Glutamatergic neuron (in vitro differentiated cells): ENCODE measurements around the gene RAPGEF3. TPM values are rescaled to one million over a fixed set of nuclear protein-coding genes. Genes with fewer than 3 reads are reported as not detected.

Source experiments
- DNase-seq: peaks from one replicate; pipeline ENCODE4 v3.0.0; 2022
- H3K27ac Mint-ChIP-seq: one replicate; pipeline ENCODE4 v1.8.0; 2020; ENCODE audit warnings: mild to moderate bottlenecking, mixed read lengths, inconsistent platforms; ENCODE audit not compliant: unreplicated experiment
- H3K27me3 Mint-ChIP-seq: one replicate; pipeline ENCODE4 v1.8.0; 2020; ENCODE audit warnings: mild to moderate bottlenecking, moderate library complexity, mixed read lengths, inconsistent platforms; ENCODE audit not compliant: unreplicated experiment
- H3K36me3 Mint-ChIP-seq: one replicate; pipeline ENCODE4 v1.8.0; 2020; ENCODE audit warnings: mild to moderate bottlenecking, mixed read lengths, inconsistent platforms; ENCODE audit not compliant: unreplicated experiment
- H3K4me1 Mint-ChIP-seq: one replicate; pipeline ENCODE4 v1.8.0; 2020; ENCODE audit warnings: mild to moderate bottlenecking, low read depth, mixed read lengths, inconsistent platforms; ENCODE audit not compliant: unreplicated experiment
- H3K4me3 Mint-ChIP-seq: one replicate; pipeline ENCODE4 v1.8.0; 2020; ENCODE audit warnings: mild to moderate bottlenecking, mixed read lengths, inconsistent platforms; ENCODE audit not compliant: unreplicated experiment
- H3K9me3 Mint-ChIP-seq: one replicate; pipeline ENCODE4 v1.8.0; 2020; ENCODE audit warnings: mild to moderate bottlenecking, moderate library complexity, mixed read lengths, inconsistent platforms; ENCODE audit not compliant: unreplicated experiment
- total RNA-seq: library from RNA; stranded (reverse); fragmentation: NEBNext Ultra II Directional; extraction: Animal tissue kit (Norgen Biotek cat#: 25700); gene quantifications from one replicate; pipeline ENCODE4 v1.2.1, GENCODE V29; 2021; ENCODE audit not compliant: unreplicated experiment
- TF ChIP-seq, protein P1 (sequence below): fragments of 200-600 bp; sonication (generic); IDR thresholded peaks from one replicate; pipeline ENCODE4 v1.5.0; 2021; ENCODE audit not compliant: partially characterized antibody, unreplicated experiment

RAPGEF3 gene
- total RNA-seq, 1 donor from 2014 or later = 0.81 TPM

DNA sequence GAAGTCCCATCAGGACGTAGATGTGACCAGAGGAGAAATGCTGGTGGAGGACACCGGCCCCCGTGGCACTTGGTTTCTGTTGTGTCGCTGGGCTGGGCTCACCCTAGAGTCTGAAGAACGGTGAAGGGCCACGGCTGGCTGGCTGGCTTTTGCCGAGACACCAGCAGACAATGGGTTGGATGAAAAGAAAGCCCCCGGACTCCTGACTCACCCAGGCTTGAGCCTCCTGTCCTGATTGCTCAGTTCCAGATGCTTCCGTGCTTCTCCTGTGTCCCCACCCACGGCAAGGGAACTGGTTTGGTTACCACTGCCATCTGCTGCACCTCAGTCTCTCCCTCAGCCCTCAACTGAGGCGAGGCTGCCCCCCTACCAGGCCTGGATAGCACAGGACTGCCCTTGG, 23.0 kb downstream of the RAPGEF3 start:
- no peaks in the 10 kb centered on the region for H3K36me3 Mint-ChIP-seq
- H3K4me1 Mint-ChIP-seq = peaks cover 20% of the 10 kb centered on the region
- H3K27ac Mint-ChIP-seq = peak overlapping the region; percentile 97

DNA sequence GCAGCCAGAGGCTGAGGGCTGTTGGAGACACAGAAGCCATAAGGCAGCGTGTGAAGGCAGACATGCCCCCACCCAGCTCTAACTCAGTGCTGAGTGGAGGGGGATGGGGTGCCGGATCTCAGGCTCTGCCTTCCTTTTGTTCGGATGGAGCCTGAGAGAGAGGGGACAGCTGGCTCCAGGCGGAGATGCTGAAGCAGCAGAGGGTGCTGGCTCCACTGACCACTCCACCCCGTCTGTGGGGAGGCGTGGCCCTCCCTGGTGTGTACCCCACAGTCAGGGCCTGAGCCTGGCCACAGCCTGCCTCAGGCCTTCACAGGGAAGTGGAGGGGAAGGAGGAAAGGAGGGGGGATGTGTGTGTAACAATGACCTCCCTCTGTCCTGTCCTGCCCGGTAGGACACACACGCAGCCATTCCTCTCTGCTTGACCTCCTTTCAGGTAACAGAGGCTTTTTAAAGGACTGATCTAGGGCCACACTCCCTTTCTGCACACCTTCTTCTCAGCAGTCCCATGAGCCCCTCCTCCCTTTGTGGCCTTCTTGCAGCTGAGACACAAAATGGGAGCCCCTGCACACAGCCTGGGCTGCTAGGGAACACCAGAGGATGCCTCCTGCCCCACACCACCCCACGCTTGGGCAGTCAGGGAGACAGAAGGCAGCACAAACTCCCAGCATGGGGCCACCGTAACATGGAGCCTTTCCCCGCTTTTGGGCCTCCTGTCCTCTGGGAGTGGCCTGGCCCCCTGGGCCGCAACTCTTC, 23.8 kb downstream of the RAPGEF3 start:
- Mint-ChIP-seq H3K36me3 (no peaks in the 10 kb centered on the region), H3K27ac (peak overlapping the region; percentile 97), H3K27me3 (peaks cover 11% of the 10 kb centered on the region), H3K4me1 (peaks cover 24% of the 10 kb centered on the region), H3K9me3 (peaks cover 19% of the 10 kb centered on the region), H3K4me3 (peak overlapping the region; percentile 42)
- peak; percentile 80 for DNase-seq
- TF ChIP-seq, protein P1, sequence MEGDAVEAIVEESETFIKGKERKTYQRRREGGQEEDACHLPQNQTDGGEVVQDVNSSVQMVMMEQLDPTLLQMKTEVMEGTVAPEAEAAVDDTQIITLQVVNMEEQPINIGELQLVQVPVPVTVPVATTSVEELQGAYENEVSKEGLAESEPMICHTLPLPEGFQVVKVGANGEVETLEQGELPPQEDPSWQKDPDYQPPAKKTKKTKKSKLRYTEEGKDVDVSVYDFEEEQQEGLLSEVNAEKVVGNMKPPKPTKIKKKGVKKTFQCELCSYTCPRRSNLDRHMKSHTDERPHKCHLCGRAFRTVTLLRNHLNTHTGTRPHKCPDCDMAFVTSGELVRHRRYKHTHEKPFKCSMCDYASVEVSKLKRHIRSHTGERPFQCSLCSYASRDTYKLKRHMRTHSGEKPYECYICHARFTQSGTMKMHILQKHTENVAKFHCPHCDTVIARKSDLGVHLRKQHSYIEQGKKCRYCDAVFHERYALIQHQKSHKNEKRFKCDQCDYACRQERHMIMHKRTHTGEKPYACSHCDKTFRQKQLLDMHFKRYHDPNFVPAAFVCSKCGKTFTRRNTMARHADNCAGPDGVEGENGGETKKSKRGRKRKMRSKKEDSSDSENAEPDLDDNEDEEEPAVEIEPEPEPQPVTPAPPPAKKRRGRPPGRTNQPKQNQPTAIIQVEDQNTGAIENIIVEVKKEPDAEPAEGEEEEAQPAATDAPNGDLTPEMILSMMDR = no peak

More for the DNA sequence above, 23.0 kb downstream of the RAPGEF3 start:
- H3K27me3 Mint-ChIP-seq = peaks cover 11% of the 10 kb centered on the region
- H3K9me3 Mint-ChIP-seq = peaks cover 19% of the 10 kb centered on the region
- no peak for DNase-seq
- TF ChIP-seq, protein P1 = no peak
- no peak overlapping the region for H3K4me3 Mint-ChIP-seq

DNA sequence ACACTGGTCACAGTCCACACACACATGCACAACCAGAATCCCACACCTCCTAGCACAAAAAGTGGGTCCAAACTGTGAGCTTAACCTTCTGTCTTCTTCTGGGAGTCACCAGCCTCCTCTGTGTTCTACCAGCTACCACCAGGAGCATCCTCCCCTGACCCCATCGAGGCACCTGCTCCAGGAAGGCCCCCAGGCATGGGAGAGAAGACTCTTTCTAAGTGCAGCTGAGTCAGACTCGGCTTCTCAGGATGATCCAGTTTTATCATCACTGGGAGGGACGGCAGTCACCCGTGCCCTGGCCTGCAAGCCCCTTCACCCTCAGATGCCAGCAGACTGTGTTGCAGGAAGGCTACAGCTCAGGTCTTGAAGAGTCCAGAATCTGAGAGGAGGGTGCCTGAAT, 25.5 kb downstream of the RAPGEF3 start:
- Mint-ChIP-seq H3K4me1 (peaks cover 38% of the 10 kb centered on the region), H3K4me3 (no peak overlapping the region), H3K9me3 (peaks cover 14% of the 10 kb centered on the region), H3K36me3 (no peaks in the 10 kb centered on the region), H3K27ac (peak overlapping the region; percentile 53), H3K27me3 (peaks cover 11% of the 10 kb centered on the region)
- TF ChIP-seq, protein P1 = no peak
- DNase-seq = no peak

DNA sequence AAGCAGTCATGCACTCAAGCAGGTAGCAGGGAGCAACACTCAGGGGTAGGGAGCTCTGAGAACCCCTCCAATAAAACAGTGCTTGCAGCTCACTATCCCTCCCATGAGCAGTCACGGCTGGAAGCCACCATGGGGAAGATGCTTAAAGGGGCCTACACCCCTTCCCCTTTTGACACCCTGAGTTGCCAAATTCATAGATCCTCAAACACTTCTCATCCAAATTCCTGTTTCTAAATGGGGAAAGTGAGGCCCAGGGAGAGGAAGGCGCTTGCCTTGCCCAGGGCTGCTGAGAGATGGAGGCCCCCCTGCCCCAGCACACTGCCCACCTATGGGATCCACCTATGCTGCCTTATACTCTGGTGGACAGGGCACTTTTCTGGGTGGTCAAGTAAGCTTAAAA, 26.2 kb downstream of the RAPGEF3 start:
- peaks cover 16% of the 10 kb centered on the region for H3K9me3 Mint-ChIP-seq
- no peak overlapping the region for H3K27ac Mint-ChIP-seq
- H3K27me3 Mint-ChIP-seq = peaks cover 11% of the 10 kb centered on the region
- H3K36me3 Mint-ChIP-seq = no peaks in the 10 kb centered on the region
- no peak for DNase-seq
- no peak overlapping the region for H3K4me3 Mint-ChIP-seq
- TF ChIP-seq, protein P1 = no peak
- peaks cover 38% of the 10 kb centered on the region for H3K4me1 Mint-ChIP-seq

DNA sequence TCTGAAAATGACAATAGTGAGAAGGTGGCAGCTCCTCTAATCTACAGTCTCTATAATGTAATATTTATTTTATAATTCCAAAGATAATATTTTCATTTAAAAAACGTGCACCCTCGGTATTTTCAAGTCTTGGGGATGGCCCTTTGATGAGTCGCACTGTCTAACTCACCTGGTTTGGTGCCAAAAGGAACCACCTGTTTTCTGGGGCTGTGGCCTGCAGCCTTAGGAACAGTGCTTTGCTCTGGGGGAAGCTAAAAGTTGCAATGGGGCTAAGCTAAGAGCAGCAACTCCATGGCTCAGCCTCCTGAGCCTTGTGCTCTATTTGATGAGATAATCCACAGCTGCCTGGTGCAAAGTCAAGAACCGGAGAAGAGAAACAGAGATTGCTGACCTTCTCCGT, 27.0 kb downstream of the RAPGEF3 start:
- no peaks in the 10 kb centered on the region for H3K36me3 Mint-ChIP-seq
- H3K4me1 Mint-ChIP-seq = peaks cover 32% of the 10 kb centered on the region
- peaks cover 12% of the 10 kb centered on the region for H3K9me3 Mint-ChIP-seq
- DNase-seq = no peak
- H3K27ac Mint-ChIP-seq = no peak overlapping the region
- H3K27me3 Mint-ChIP-seq = peaks cover 9% of the 10 kb centered on the region
- TF ChIP-seq, protein P1 = no peak
- H3K4me3 Mint-ChIP-seq = no peak overlapping the region
